ENCODE data around the gene SF3A1.

The SF3A1 gene

GRCh38 chr22:30305519-30305905 lies 51.2 kb downstream of the SF3A1 start:
- no peak for DNase-seq (ENCODE audit: low spot score)

DNA sequence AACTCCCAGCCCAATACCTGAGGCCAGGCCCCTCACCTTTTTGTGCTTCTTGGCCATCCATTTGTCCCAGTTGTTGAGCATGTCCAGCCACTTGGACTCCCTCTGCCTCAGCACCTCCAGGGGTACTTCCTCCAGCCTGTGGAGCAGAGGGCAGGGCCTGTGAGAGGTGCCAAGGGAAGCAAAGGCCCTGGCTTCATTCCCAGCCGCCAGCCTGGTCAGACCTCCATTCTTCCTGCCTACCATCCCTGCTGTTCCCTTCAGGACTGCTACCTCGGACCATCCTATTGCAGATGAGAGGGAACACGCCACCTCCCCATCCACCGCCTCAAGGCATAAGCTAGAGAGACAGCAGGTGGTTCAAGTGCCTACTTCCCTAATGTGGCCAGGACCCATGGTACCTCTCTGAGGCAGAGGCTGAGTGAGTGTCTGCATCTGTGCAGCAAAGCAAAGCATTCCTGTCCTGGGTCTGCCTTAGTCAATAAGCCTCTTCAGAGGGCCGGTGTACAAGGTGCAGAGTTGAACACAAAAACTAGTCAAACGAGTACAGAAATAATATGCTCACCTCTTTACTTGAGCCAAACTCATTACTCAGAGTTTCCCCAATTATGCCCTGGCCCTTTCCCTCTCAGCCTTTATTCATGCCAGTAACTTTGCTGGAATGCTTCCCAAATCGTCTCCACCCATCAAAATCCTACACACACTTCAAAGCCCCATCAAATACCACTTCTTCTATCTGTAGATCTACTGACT lies 52.0 kb downstream of the SF3A1 start:
- no peak for DNase-seq (ENCODE audit: low spot score)

DNA sequence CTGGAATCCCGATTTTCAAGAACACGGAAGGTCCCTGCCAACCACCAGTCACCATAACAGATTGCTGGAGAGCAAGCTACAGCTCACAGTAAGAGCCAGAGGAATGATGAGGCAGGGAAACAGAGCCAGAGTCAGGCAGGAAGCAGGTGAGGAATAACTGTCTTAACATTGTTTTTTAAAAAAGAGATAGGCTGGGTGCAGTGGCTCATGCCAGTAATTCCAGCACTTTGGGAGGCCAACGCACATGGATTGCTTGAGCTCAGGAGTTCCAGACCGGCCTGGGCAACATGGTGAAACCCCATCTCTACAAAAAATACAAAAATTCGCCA lies 53.9 kb downstream of the SF3A1 start:
- DNase-seq (ENCODE audit: low spot score): no peak

- DNase-seq (ENCODE audit: low spot score): no peak
Observed at GRCh38 chr22:30301995-30302809, 54.5 kb downstream of the SF3A1 start.

- DNase-seq (ENCODE audit: low spot score): no peak
Observed at GRCh38 chr22:30299322-30299721, 57.4 kb downstream of the SF3A1 start.

- no peak for DNase-seq (ENCODE audit: low spot score)
Observed at GRCh38 chr22:30297991-30298701, 58.5 kb downstream of the SF3A1 start.

DNA sequence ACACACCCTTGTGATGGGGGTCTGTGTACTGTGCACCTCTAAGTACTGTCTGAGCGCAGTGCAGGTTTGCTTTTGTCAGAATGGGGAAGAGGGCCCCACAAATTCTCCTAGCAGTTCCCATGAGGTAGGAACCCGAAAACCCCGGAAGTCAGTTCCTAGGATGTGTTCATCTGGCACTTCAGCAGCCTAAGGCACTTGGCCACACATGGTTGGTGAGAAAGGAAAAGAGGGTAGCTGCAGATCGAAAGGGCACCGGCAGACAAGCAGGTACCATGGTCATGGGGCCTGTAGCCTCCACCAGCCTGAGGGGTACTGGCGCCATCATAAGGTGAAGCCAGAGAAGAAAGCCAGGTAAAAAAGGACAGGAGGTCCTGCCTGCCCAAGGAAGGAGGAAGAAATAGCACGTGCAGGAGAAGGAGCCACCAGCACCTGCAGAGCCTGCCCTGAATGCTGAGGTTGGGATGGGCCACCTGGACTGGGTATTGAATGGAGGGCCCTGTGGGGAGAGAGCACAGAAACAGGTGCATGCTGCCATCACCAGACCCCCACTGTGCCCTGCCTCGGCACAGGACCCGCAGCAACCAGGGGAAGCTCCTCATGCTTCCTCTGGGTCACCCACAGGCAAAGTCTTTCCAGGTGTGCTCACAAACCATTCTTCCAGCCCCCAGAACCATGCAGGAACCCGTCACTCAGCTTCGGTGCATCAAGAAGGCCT lies 59.3 kb downstream of the SF3A1 start:
- no peak for DNase-seq (ENCODE audit: low spot score)

GRCh38 chr22:30296833-30297232 lies 59.9 kb downstream of the SF3A1 start:
- no peak for DNase-seq (ENCODE audit: low spot score)

- DNase-seq (ENCODE audit: low spot score): no peak
Observed at GRCh38 chr22:30296324-30296723, 60.4 kb downstream of the SF3A1 start.

DNA sequence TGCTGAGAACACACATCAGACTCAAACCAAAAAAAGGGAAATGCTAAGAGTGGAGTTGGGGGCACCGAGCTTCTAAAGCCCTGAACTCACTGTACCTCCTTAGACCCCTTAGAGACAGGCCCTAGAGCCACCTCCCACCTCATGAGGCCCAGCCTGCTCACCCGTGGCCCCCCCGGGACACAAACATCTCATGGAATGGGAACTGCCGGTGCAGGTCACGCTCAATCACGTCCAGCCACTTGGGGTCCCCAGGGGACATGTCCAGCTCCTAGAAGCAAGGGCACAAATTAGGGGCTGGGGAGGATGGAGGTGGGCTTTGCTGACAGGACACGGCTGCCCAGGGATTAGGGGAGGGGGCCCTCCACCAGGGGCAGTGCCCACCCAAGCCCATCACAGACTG lies 61.1 kb downstream of the SF3A1 start:
- no peak for DNase-seq (ENCODE audit: low spot score)

GRCh38 chr22:30294830-30295229 lies 61.9 kb downstream of the SF3A1 start:
- DNase-seq (ENCODE audit: low spot score): no peak

- DNase-seq (ENCODE audit: low spot score): no peak
Observed at GRCh38 chr22:30294066-30294465, 62.6 kb downstream of the SF3A1 start.

GRCh38 chr22:30293026-30293425 lies 63.7 kb downstream of the SF3A1 start:
- DNase-seq (ENCODE audit: low spot score): no peak

DNA sequence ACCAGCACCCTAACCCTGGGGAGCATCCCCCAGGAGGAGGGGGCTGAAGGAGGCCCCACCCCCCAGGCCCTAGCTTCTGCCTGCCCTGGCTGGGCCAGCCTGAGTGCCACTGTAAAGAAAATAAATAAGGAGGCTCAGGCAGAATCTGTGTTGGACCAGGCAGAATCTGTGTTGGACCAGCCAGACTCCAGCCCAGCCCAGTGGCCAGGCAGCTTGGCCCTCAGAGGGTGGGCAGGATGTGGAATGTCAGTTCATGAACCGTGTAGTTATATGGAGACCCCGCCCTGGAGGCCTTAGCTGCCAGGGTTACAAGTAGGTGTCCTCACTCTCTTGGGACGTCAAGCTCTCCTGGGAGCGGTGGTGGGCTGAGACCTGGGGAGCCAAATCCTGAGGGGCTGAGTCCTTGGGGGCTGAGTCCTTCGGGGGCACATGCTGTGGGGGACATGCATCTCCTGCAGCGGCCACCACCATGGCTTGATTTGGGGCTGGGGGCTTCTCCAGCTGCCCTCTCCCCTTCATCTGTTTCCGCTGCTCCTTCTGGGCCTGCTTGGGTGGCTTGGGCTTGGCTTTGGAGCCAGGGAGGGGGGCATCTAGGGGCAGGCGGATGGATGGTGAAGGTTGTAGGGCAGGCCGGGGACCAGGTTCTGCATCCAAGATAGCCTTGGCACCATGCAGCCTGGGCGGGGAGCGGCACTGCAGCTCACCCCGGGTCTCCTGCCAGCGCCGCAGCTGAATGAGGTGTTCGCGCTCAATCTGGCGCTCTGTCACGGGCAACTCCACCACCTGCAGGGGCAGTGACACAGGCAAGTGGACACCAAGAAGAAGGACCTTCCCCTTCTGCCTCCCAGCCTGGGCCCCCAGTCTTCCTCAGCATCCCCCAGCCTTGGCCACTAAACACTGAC lies 64.4 kb downstream of the SF3A1 start:
- no peak for DNase-seq (ENCODE audit: low spot score)

- no peak for DNase-seq (ENCODE audit: low spot score)
Observed at GRCh38 chr22:30291058-30291892, 65.4 kb downstream of the SF3A1 start.

- no peak for DNase-seq (ENCODE audit: low spot score)
Observed at GRCh38 chr22:30290342-30291057, 66.2 kb downstream of the SF3A1 start.

DNA sequence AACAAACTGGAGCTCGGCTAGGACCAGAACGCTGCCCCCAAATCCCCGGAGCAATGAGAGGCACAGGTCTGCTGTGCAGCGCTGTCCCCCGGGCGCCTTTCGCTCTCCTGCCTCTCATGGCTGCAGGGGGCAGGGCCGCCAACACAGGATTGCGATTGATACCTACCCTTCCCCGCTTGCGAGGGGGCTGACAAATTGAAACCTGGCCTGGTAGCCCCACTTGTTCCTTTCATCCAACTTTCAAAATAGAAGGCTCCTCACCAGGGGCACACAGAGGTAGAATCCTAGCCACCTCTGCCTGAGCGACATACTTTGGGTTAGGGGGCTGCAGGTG lies 66.7 kb downstream of the SF3A1 start:
- no peak for DNase-seq (ENCODE audit: low spot score)

DNA sequence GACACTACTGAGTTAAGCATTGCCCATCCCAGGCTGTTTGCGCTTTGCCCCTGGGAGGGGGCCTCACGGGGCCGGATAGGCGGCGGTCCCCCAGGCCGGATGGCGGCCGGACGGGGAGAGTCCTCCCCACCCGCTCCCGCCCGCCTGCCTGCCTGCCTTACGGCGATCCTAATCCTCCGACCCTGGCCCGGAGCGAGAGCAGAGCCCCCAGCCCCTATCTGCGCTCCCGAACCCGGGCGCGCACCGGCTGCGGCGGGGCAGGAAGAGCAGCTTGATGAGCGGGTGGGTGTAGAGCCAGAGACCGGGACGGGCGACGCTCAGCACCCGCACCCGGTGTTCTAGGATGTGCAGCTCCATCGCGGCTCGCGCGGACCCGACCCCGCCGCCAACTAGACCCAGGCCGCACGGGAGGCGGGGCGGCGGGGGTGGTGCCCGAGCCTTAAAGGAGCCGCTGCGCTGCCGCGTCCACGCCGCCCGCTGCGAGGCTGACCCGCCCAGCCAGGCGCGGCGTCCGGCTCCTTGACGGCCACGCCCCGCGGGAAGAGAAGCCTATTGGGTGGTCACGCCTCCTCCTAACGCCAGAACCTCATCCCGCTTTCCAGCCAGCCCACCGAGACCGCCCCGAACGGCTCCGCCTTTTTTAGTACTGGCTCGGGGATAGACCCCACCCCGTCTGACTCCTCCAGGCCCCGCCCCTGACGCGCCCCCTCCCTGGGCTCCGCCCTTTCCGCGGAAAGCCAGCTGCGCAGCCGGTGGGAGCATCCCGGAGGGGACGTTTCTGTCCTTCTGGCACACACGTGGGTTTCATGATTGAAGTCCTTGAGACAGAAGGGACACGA lies 67.3 kb downstream of the SF3A1 start, which contains the start of gene CASTOR1:
Gene CASTOR1, minus strand, starts transcription at position 365 of the 839 bp plus-strand sequence. Its CDS starts 8 bp downstream, at position 357.
- peak; percentile 99 for DNase-seq (ENCODE audit: low spot score)
